Stimulated activated CD4-positive, alpha-beta T cell treated with anti-CD3 and anti-CD28 coated beads, TNF-alpha, amount 100 ng/mL, for 24 hours (primary cell): Measurements from ENCODE around the gene IVL.

ENCODE experiments used
- DNase-seq, 3 experiments: peaks; one replicate each; pipeline ENCODE4 v3.0.0-alpha.2; 2020; ENCODE audit warnings: low read depth in 3 of 3

IVL gene

DNA sequence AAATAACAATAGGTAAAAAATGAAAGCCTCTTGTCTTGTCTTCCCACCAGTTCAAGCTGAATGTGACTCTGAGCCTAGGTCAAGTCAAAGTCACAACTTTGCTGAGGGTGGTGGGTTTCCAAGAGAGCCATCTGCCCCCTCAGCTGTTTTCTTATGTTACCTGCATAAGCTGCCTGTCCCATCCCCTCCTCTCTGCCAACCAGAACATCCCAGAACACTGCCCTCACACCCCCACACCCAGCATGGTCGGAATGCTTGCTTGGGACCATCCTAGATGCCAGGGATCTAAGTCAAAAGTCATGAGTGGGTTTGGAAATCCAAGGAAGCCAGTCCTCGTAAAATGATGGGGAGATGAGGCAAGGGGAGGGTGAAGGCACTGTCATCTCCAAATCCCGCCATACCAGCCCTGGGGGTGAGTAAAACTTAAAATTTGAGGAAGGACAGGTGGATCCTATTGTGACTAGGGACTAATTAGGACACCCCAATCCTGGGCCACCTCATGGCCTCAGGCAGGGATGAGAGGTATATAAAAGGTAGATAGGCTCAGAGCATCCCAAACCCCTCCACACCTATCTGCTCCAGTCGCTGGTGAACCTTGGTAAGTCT, 38.4 kb downstream of the IVL start, which contains the start of gene SPRR5:
TSS of gene SPRR5 (plus strand) at position 556 of the 606 bp plus-strand sequence. CDS start 1,349 bp downstream, outside the sequence.
- DNase-seq: no peak

DNA sequence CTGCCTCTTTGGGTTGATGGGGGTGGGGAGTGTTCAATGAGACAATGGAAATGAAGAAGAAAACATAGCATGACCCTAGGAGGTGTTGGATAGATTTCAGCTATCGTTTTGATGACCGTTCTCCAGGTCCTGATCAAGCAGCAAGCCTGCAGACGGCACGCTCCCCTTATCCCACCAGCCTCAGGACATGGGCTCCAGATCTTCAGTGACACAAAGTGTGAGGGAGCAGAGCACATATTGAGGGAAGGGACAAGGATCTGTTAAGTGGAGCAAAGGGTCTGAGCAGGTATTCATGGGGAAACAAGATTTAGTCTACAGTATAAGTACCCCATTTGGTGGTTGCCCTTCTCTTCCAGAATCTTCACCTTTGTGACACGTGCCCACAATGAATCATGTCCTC, 43.4 kb downstream of the IVL start:
- DNase-seq: no peak

DNA sequence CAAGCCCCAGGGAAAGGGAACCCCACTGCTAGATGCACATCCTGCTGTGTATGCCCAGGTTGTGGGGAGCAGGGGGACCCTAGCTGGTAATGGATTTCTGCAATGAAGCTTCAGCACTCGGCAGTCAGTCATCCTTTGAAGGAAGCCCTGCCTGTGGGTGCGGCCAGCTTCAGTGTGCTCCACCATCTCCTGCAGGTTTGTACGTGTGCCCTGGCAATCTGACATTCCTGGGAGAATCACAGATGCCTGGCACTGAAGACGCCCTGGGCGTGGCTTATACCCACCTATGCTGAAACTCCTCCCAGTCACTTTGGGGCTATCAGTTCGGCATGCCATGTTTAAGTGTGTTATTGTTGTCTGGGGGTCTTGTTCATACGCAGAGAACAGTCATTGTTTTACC, 45.4 kb downstream of the IVL start:
- DNase-seq: no peak

DNA sequence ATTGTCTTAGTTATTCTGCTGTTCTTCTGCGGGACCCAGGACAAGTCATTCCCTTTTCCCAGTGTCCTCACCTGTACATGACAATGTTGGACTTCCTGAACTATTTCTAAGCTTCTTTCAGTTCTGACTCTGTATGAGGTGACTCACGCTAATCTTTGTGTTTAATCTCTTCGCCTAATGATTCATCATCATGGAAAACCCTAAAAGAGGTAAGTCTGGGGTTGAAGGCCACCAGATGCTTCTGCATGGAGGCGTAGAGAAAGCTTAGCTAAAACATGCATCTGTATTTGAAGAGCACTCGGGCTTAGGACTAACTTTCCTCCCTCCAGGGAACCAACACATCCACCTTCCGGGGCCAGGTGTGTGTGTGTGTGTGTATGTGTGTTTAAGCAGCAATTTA, 46.1 kb downstream of the IVL start:
- DNase-seq: no peak

DNA sequence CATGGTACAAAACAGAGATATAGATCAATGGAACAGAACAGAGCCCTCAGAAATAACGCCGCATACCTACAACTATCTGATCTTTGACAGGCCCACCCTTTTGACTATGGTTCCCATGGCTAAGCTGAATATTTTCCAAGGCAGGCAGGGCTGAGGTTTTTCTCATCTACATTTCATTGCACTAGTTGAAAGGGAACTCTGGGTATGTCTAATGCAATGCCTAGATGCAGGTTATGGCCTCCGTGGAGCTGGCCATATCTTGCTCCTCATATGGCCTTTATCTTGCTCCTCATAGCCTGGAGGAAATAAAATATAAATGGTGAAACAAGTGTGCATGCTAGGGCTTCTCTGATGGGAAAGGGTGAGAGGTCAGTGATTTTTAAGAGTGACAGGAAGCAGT, 49.2 kb downstream of the IVL start:
- no peak for DNase-seq

DNA sequence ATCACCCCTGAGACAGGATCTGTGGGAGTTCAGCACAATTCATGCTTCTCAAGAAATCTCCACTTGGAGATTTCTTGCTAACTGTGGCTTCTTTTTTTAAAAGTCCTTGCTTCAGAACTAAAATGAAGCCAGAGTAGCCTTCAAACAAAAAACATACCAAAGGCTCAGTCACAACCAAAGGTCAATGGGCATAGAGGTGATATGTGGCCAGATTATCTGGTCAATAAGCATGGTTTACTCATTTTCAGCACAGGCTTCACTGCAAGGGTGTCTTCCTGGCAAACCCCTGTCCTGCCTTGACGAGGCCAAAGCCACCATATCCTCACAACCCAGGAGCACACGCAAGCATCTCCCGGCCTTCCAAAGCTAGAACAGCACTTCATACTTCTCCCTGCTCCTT, 50.9 kb downstream of the IVL start:
- no peak for DNase-seq

DNA sequence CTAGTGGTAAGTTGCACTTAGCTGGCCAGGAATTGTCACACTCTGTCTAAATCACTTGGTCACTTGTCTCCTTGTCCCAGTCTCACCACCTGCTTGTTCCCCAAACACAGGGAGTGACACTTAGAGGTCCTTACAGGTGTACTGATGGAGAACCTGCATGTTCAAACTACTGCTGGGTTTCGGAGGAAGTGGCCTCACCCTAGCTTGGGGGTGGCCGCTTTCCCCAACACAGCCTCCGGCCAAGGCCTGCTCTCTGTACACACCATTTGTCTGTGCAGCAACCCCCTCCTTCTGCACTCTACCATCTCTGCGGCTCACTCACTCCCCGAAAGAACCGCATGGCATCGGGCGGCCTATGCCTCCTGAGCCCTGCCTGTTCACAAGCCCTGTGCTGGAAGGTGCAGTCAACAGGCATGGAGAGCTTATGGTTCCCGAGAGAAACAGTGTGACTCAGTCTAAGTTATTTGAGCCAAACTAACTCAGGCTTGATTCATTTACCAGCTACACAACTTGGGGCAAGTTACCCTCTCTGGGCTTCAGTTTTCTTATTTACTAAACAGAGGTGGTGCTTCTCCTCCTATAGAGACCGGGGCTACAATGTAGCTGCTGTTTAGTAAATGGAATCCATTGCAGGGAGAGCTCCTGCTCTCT, 51.6 kb downstream of the IVL start:
- DNase-seq: no peak

DNA sequence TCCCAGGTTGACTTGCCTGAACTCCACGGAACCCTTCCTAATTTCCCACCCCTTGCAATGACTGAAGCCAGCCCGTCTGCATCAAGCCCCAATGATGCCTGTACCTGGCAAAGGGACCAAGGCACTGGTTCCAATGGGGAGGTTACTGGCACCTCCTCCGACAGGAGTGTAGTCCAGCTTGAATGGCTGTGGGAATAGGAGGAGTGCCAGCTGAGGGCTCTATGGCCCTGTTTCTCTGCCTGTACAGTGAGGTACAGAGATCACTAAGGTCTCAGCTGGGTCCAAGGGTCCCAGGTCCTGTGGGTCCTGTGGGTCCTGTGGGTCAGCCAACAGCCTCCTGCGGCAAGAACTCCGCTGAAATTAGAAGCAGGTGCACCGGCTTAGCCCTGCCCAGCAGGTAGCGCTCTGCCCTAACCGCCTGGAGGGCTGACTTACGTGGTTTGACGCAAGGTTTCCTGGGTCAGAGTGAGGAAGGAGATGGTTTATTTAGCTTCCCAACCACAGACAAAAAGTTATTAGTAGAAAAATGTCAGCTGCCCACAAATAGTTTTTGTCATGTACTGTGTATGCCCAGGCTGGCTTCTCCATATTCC, 52.2 kb downstream of the IVL start:
- DNase-seq: no peak
